A673 (cell line): ENCODE results near the gene FTCD.

Experiments used
- CTCF ChIP-seq: fragments of 300-800, 200-600 bp; sonication (generic); conservative IDR thresholded peaks from 2 replicates; pipeline ENCODE4 v1.5.1; 2017; ENCODE audit warnings: low read depth, mild to moderate bottlenecking, antibody characterized with exemption, low read length, moderate library complexity, mixed read lengths
- EZH2 ChIP-seq: fragments of 200-600 bp; sonication (generic); IDR thresholded peaks from 2 replicates; pipeline ENCODE4 v1.6.1; 2017; ENCODE audit warnings: borderline replicate concordance, low read depth, mild to moderate bottlenecking, mixed read lengths, antibody characterized with exemption, low read length; ENCODE audit not compliant: poor library complexity, severe bottlenecking

GRCh38 chr21:46189959-46190490 lies 34.6 kb upstream of the FTCD start:
- TF ChIP-seq CTCF (no peak), EZH2 (no peak)
